Endodermal cell (in vitro differentiated cells): ENCODE measurements around the gene PLS3. TPM values are rescaled to one million over a fixed set of nuclear protein-coding genes. Genes with fewer than 3 reads are reported as not detected.

Source experiments
- DNase-seq: peaks from one replicate; pipeline ENCODE4 v3.0.0-alpha.2; 2017
- H3K27ac ChIP-seq: 2 replicates; pipeline ENCODE4 v1.5.1; 2013; ENCODE audit warnings: mild to moderate bottlenecking, low read depth, low read length, moderate library complexity
- H3K27me3 ChIP-seq: 2 replicates; pipeline ENCODE4 v1.6.1; 2013; ENCODE audit warnings: mild to moderate bottlenecking, low read length, moderate library complexity; ENCODE audit not compliant: insufficient read depth, control insufficient read depth, poor library complexity, severe bottlenecking
- H3K36me3 ChIP-seq: 2 replicates; pipeline ENCODE4 v1.7.0; 2013; ENCODE audit warnings: mild to moderate bottlenecking, low read length, moderate library complexity; ENCODE audit not compliant: control insufficient read depth, insufficient read depth
- H3K4me1 ChIP-seq: one replicate; pipeline ENCODE4 v1.7.0; 2013; ENCODE audit warnings: low read length; ENCODE audit not compliant: control insufficient read depth, insufficient read depth
- H3K4me3 ChIP-seq: 2 replicates; pipeline ENCODE4 v1.5.1; 2013; ENCODE audit warnings: mild to moderate bottlenecking, low read length, moderate library complexity
- H3K9ac ChIP-seq: 2 replicates; pipeline ENCODE4 v1.6.1; 2013; ENCODE audit warnings: mild to moderate bottlenecking, low read length, moderate library complexity; ENCODE audit not compliant: poor library complexity, severe bottlenecking; ENCODE audit errors: extremely low read depth
- H3K9me3 ChIP-seq: 2 replicates; pipeline ENCODE4 v1.6.1; 2013; ENCODE audit warnings: mild to moderate bottlenecking, low read length, moderate library complexity; ENCODE audit not compliant: control insufficient read depth
- H3K27ac Mint-ChIP-seq: 2 replicates; pipeline ENCODE4 v1.8.0; 2020; ENCODE audit warnings: mixed read lengths
- H3K27me3 Mint-ChIP-seq: 2 replicates; pipeline ENCODE4 v1.8.0; 2021; ENCODE audit warnings: mild to moderate bottlenecking, mixed read lengths; ENCODE audit not compliant: insufficient read depth
- H3K36me3 Mint-ChIP-seq: 2 replicates; pipeline ENCODE4 v1.8.0; 2020; ENCODE audit warnings: low read depth, mixed read lengths
- H3K4me1 Mint-ChIP-seq: 2 replicates; pipeline ENCODE4 v1.8.0; 2020; ENCODE audit warnings: mixed read lengths
- H3K4me3 Mint-ChIP-seq: 2 replicates; pipeline ENCODE4 v1.8.0; 2020; ENCODE audit warnings: mild to moderate bottlenecking, moderate library complexity, mixed read lengths
- H3K9me3 Mint-ChIP-seq: 2 replicates; pipeline ENCODE4 v1.8.0; 2020; ENCODE audit warnings: mild to moderate bottlenecking, mixed read lengths
- WGBS, 2 experiments: methylation state at CpG; one replicate each; pipeline versions ENCODE4 v1.1.5 to v1.1.7; 2013; ENCODE audit warnings: missing lambda C conversion rate in 2 of 2, mixed read lengths in 1 of 2; ENCODE audit not compliant: insufficient coverage in 1 of 2, insufficient read length in 1 of 2; 5-methylcytosine and 5-hydroxymethylcytosine counted together
- total RNA-seq, 2 donors: library from RNA; stranded (reverse); fragmentation: NEBNext Ultra II Directional in 1 of 2; extraction: Animal tissue kit (Norgen Biotek cat#: 25700) in 1 of 2; gene quantifications; 2 replicates in 1 of 2; 3 replicates in 1 of 2; pipeline ENCODE4 v1.2.1, GENCODE V29; 2021
- TF ChIP-seq, protein P1 (sequence below): fragments of 200-600 bp; sonication (generic); conservative IDR thresholded peaks from 2 replicates; pipeline ENCODE4 v1.5.0; 2021; ENCODE audit warnings: antibody characterized with exemption, mild to moderate bottlenecking

PLS3 gene
- total RNA-seq, 2 donors from 2014 or later, result 81.6 to 179 TPM

DNA sequence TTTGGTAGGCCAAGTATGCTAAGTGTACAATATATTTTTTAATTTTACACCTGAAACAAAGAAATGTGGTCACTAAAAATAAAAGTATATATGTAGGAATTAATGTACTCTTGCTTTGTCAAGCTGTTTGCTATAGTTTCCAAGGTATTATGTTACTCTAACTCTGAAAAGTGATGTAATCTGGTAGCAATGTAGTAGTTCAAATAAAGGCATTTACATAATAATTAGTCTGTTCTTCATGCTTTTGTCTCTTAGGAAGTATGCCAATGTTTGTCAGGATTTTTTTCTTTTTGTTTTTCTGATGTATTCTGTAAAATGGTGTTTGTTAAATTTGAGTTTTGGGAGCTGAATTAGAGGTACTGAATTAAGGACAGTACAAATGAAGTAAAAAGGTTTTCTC, 89.5 kb downstream of the PLS3 start:
- Histone ChIP-seq H3K9ac (no peak overlapping the region), H3K9me3 (no peaks in the 10 kb centered on the region), H3K27ac (no peak overlapping the region), H3K4me1 (no peaks in the 10 kb centered on the region), H3K27me3 (no peaks in the 10 kb centered on the region), H3K36me3 (peaks cover 20% of the 10 kb centered on the region), H3K4me3 (no peak overlapping the region)
- peaks cover 59% of the 10 kb centered on the region for H3K36me3 Mint-ChIP-seq
- no peaks in the 10 kb centered on the region for H3K27me3 Mint-ChIP-seq
- TF ChIP-seq, protein P1, sequence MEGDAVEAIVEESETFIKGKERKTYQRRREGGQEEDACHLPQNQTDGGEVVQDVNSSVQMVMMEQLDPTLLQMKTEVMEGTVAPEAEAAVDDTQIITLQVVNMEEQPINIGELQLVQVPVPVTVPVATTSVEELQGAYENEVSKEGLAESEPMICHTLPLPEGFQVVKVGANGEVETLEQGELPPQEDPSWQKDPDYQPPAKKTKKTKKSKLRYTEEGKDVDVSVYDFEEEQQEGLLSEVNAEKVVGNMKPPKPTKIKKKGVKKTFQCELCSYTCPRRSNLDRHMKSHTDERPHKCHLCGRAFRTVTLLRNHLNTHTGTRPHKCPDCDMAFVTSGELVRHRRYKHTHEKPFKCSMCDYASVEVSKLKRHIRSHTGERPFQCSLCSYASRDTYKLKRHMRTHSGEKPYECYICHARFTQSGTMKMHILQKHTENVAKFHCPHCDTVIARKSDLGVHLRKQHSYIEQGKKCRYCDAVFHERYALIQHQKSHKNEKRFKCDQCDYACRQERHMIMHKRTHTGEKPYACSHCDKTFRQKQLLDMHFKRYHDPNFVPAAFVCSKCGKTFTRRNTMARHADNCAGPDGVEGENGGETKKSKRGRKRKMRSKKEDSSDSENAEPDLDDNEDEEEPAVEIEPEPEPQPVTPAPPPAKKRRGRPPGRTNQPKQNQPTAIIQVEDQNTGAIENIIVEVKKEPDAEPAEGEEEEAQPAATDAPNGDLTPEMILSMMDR, result no peak
- no peaks in the 10 kb centered on the region for H3K9me3 Mint-ChIP-seq
- H3K4me1 Mint-ChIP-seq, result peaks cover 16% of the 10 kb centered on the region
- no peak overlapping the region for H3K4me3 Mint-ChIP-seq
- H3K27ac Mint-ChIP-seq, result peak overlapping the region; percentile 92
- DNase-seq, result no peak

DNA sequence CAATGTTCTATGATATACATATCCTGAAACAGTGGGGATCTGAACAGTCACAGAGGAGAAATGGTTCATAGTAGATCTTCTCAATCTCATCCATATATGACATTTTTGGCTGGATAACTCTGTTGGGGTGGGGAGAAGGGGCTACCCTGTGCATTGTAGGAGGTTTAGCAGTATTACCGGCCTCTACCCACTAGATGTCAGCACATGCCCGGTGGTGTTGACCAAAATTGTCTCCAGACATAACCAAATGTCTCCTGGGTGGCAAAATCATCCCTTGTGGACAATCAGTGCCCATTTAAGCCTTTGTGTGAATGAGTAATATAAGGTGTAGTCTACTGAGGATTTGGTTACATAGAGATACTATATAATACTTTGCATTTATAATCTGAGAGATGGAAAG, 89.9 kb downstream of the PLS3 start:
- no peaks in the 10 kb centered on the region for H3K9me3 ChIP-seq
- H3K9ac ChIP-seq, result no peak overlapping the region
- no peaks in the 10 kb centered on the region for H3K27me3 ChIP-seq
- DNase-seq, result peak; percentile 88
- no peaks in the 10 kb centered on the region for H3K4me1 ChIP-seq
- no peak overlapping the region for H3K4me3 Mint-ChIP-seq
- TF ChIP-seq, protein P1, result peak; percentile 93
- H3K27ac ChIP-seq, result no peak overlapping the region
- H3K4me1 Mint-ChIP-seq, result peaks cover 19% of the 10 kb centered on the region
- peak overlapping the region; percentile 92 for H3K27ac Mint-ChIP-seq
- WGBS, 2 experiments, result 10% methylated on average over 2 of the region's 2 CpGs; no CpG with 5 or more reads in 1 of the 2 experiments
- H3K9me3 Mint-ChIP-seq, result no peaks in the 10 kb centered on the region
- H3K4me3 ChIP-seq, result no peak overlapping the region
- H3K36me3 ChIP-seq, result peaks cover 15% of the 10 kb centered on the region
- peaks cover 55% of the 10 kb centered on the region for H3K36me3 Mint-ChIP-seq
- no peaks in the 10 kb centered on the region for H3K27me3 Mint-ChIP-seq

DNA sequence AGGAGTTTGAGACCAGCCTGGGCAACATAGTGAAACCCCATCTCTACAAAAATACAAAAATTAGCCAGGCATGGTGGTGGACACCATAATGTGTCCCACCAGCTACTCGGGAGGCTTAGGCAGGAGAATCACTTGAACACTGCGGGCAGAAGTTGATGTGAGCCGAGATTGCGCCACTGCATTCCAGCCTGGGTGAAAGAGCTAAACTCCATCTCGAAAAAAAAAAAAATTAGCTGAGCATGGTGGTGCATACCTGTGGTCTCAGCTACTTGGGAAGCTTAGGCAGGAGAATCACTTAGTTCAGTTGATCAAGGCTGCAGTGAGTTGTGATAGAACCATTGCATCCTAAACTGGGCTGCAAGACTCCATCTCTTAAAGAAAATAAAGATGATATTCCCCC, 91.2 kb downstream of the PLS3 start:
- no peaks in the 10 kb centered on the region for H3K4me1 ChIP-seq
- H3K36me3 Mint-ChIP-seq, result peaks cover 43% of the 10 kb centered on the region
- no peak for DNase-seq
- no peak overlapping the region for H3K27ac Mint-ChIP-seq
- no peak overlapping the region for H3K4me3 Mint-ChIP-seq
- H3K4me3 ChIP-seq, result no peak overlapping the region
- TF ChIP-seq, protein P1, result no peak
- WGBS, 2 experiments, result 96 to 100% methylated on average over 1 to 5 of the region's 5 CpGs
- H3K27me3 ChIP-seq, result no peaks in the 10 kb centered on the region
- no peak overlapping the region for H3K27ac ChIP-seq
- H3K9me3 ChIP-seq, result no peaks in the 10 kb centered on the region
- peaks cover 5% of the 10 kb centered on the region for H3K36me3 ChIP-seq
- H3K27me3 Mint-ChIP-seq, result no peaks in the 10 kb centered on the region
- H3K4me1 Mint-ChIP-seq, result peaks cover 19% of the 10 kb centered on the region
- H3K9me3 Mint-ChIP-seq, result no peaks in the 10 kb centered on the region
- H3K9ac ChIP-seq, result no peak overlapping the region
